Measurements from ENCODE around the gene STAG3. TPM values are rescaled to one million over a fixed set of nuclear protein-coding genes. Genes with fewer than 3 reads are reported as not detected.

The STAG3 gene
- total and polyA plus RNA-seq, 2 donors (not counting 1 experiment from before 2014, with no cell fraction given) = 24.8 to 33.4 TPM

DNA sequence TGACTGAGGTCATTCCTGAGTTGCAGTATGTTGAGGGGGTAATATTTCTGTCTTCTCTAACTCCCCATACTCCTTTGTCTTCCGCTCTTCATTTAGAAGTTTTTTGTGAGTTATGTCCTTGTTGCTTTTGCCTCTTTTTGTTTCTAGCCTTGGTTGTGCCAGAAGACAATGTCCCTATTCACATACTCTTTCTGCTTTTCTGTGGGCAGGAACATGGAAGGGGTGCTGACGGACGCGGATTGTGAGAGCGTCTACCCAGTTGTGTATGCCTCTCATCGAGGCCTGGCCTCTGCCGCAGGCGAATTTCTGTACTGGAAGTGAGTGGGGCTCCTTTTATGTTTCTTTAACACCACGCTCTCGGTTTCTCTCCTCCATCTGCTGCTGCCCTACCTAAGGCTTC, 20.5 kb downstream of the STAG3 start:
- ATAC-seq (ENCODE audit: low read depth) = no peak
- no peaks in the 10 kb centered on the region for H3K27me3 ChIP-seq (replicated peaks in 1 of 4; ENCODE audit: control extremely low read depth in 1 of 4, control insufficient read depth in 3 of 4, insufficient read depth in 4 of 4, low read length in 3 of 4)
- H3K4me1 Mint-ChIP-seq = peaks cover 73% of the 10 kb centered on the region
- H3K4me2 ChIP-seq (replicated peaks; ENCODE audit: low read depth, low read length, poor library complexity, severe bottlenecking) = no peak overlapping the region
- H3K79me2 ChIP-seq (ENCODE audit: control insufficient read depth, insufficient read depth, low read length) = no peaks in the 10 kb centered on the region
- DNase-seq = no peak
- no peak overlapping the region for H3K27ac ChIP-seq (ENCODE audit: low read length in 2 of 2)
- H3K9ac ChIP-seq (ENCODE audit: low read length) = no peak overlapping the region
- no peaks in the 10 kb centered on the region for H3K9me3 Mint-ChIP-seq (ENCODE audit: insufficient read depth)
- no peak overlapping the region for H3K4me3 ChIP-seq (ENCODE audit: control extremely low read depth in 1 of 5, extremely low read depth in 1 of 5, insufficient read depth in 1 of 5, low read depth in 2 of 5, low read length in 4 of 5)
- H3K27ac Mint-ChIP-seq = peak overlapping the region; percentile 85
- 96% methylated on average over 8 of the region's 10 CpGs for WGBS (ENCODE audit: insufficient coverage)
- peaks cover 0 to 5% (median 0%) of the 10 kb centered on the region in 3 donors for H3K9me3 ChIP-seq (ENCODE audit: control extremely low read depth in 1 of 3, control insufficient read depth in 2 of 3, insufficient read depth in 1 of 3, low read length in 2 of 3)
- POLR2A ChIA-PET = no interaction called here
- peaks cover 43 to 60% of the 10 kb centered on the region in 2 donors for H3K4me1 ChIP-seq (ENCODE audit: control insufficient read depth in 2 of 2, insufficient read depth in 2 of 2, low read length in 2 of 2)
- no peaks in the 10 kb centered on the region for H3K36me3 ChIP-seq (replicated peaks in 1 of 2; ENCODE audit: control extremely low read depth in 1 of 2, control insufficient read depth in 1 of 2, extremely low read depth in 1 of 2, insufficient read depth in 2 of 2, low read length in 1 of 2)
- no peaks in the 10 kb centered on the region for H4K20me1 ChIP-seq (ENCODE audit: control insufficient read depth, insufficient read depth, low read length, poor library complexity, severe bottlenecking)
- H2AFZ ChIP-seq (ENCODE audit: insufficient read depth, low read depth, low read length, poor library complexity, severe bottlenecking) = no peak overlapping the region
- CTCF ChIA-PET = interaction anchor here (0.6 kb wide), 1 partner anchor 51 kb away, joined by 3 read pairs; no protein-coding TSS in a partner anchor
- H3K27me3 Mint-ChIP-seq = no peaks in the 10 kb centered on the region
- H3K4me3 Mint-ChIP-seq = peak overlapping the region; percentile 15
- TF ChIP-seq, protein P1, sequence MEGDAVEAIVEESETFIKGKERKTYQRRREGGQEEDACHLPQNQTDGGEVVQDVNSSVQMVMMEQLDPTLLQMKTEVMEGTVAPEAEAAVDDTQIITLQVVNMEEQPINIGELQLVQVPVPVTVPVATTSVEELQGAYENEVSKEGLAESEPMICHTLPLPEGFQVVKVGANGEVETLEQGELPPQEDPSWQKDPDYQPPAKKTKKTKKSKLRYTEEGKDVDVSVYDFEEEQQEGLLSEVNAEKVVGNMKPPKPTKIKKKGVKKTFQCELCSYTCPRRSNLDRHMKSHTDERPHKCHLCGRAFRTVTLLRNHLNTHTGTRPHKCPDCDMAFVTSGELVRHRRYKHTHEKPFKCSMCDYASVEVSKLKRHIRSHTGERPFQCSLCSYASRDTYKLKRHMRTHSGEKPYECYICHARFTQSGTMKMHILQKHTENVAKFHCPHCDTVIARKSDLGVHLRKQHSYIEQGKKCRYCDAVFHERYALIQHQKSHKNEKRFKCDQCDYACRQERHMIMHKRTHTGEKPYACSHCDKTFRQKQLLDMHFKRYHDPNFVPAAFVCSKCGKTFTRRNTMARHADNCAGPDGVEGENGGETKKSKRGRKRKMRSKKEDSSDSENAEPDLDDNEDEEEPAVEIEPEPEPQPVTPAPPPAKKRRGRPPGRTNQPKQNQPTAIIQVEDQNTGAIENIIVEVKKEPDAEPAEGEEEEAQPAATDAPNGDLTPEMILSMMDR (IDR thresholded peaks at IDR 0.05) = no peak
- no peak for TF ChIP-seq EZH2 (IDR thresholded peaks at IDR 0.05; ENCODE audit: borderline replicate concordance, insufficient read depth, low read depth, low read length, poor library complexity, severe bottlenecking)
- intact Hi-C loops (cut with micrococcal nuclease) = no loop called here

DNA sequence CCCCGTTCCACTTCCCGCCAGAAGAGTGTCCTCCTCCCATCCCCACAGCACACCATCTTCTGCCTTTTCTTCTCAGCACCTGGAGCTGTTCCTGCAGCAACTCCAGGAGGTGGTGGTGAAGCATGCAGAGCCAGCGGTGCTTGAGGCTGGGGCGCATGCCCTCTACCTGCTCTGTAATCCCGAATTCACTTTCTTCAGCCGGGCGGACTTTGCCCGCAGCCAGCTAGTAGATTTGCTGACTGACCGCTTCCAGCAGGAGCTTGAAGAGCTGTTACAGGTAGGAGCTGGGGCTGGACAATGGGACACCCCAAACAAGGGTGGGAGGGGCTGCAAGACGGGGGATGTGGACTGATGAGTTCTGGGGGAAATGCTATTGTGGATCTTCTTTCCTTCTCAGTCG, 23.0 kb downstream of the STAG3 start:
- no peaks in the 10 kb centered on the region for H3K79me2 ChIP-seq (ENCODE audit: control insufficient read depth, insufficient read depth, low read length)
- WGBS (ENCODE audit: insufficient coverage) = 89% methylated on average over 9 of the region's 11 CpGs
- no peak for ATAC-seq (ENCODE audit: low read depth)
- no peaks in the 10 kb centered on the region for H3K27me3 ChIP-seq (replicated peaks in 1 of 4; ENCODE audit: control extremely low read depth in 1 of 4, control insufficient read depth in 3 of 4, insufficient read depth in 4 of 4, low read length in 3 of 4)
- peak overlapping the region; percentile 55 for H3K4me2 ChIP-seq (replicated peaks; ENCODE audit: low read depth, low read length, poor library complexity, severe bottlenecking)
- intact Hi-C loops (cut with micrococcal nuclease) = no loop called here
- H3K36me3 ChIP-seq (replicated peaks in 1 of 2; ENCODE audit: control extremely low read depth in 1 of 2, control insufficient read depth in 1 of 2, extremely low read depth in 1 of 2, insufficient read depth in 2 of 2, low read length in 1 of 2) = no peaks in the 10 kb centered on the region
- H3K27ac Mint-ChIP-seq = peak overlapping the region; percentile 89
- peak overlapping the region; percentile 83 for H3K4me3 Mint-ChIP-seq
- TF ChIP-seq EZH2 (IDR thresholded peaks at IDR 0.05; ENCODE audit: borderline replicate concordance, insufficient read depth, low read depth, low read length, poor library complexity, severe bottlenecking) = no peak
- TF ChIP-seq, protein P1 (IDR thresholded peaks at IDR 0.05) = no peak
- H3K27me3 Mint-ChIP-seq = no peaks in the 10 kb centered on the region
- H3K9me3 Mint-ChIP-seq (ENCODE audit: insufficient read depth) = no peaks in the 10 kb centered on the region
- ChIA-PET POLR2A (interaction anchor here (1.0 to 1.2 kb wide), 3 partner anchors 10 to 207 kb away, joined by 3 to 5 read pairs (median 4); no protein-coding TSS in a partner anchor), CTCF (interaction anchor here (0.6 to 4.2 kb wide), 8 partner anchors 10 to 188 kb away, joined by 3 to 28 read pairs (median 6); partner anchors contain the start of gene PVRIG)
- no peaks in the 10 kb centered on the region for H4K20me1 ChIP-seq (ENCODE audit: control insufficient read depth, insufficient read depth, low read length, poor library complexity, severe bottlenecking)
- H3K9me3 ChIP-seq (ENCODE audit: control extremely low read depth in 1 of 3, control insufficient read depth in 2 of 3, insufficient read depth in 1 of 3, low read length in 2 of 3) = peaks cover 0 to 5% (median 0%) of the 10 kb centered on the region in 3 donors
- H3K4me3 ChIP-seq (ENCODE audit: control extremely low read depth in 1 of 5, extremely low read depth in 1 of 5, insufficient read depth in 1 of 5, low read depth in 2 of 5, low read length in 4 of 5) = no peak overlapping the region
- H3K4me1 ChIP-seq (ENCODE audit: control insufficient read depth in 2 of 2, insufficient read depth in 2 of 2, low read length in 2 of 2) = peaks cover 23 to 35% of the 10 kb centered on the region in 2 donors
- H3K27ac ChIP-seq (ENCODE audit: low read length in 2 of 2) = peak overlapping the region in 1 of 2 donors; percentile 56
- no peak overlapping the region for H3K9ac ChIP-seq (ENCODE audit: low read length)
- H2AFZ ChIP-seq (ENCODE audit: insufficient read depth, low read depth, low read length, poor library complexity, severe bottlenecking) = no peak overlapping the region
- DNase-seq = no peak
- peaks cover 60% of the 10 kb centered on the region for H3K4me1 Mint-ChIP-seq
